MM.1S (cell line): ENCODE data around the gene TDRD5.

Experiments
- DNase-seq: peaks from one replicate; pipeline ENCODE4 v3.0.0-alpha.2; 2015
- H2AFZ ChIP-seq: fragments of 300-600 bp; sonication (generic); 2 replicates; pipeline ENCODE4 v1.6.0; 2016; ENCODE audit warnings: antibody characterized with exemption, low read length
- H3F3A ChIP-seq: fragments of 300-600 bp; sonication (generic); 2 replicates; pipeline ENCODE4 v1.6.1; 2016; ENCODE audit warnings: mild to moderate bottlenecking, antibody characterized with exemption, low read length, moderate library complexity, mixed read lengths; ENCODE audit not compliant: insufficient read depth
- H3K27ac ChIP-seq: fragments of 300-600 bp; sonication (generic); 2 replicates; pipeline ENCODE4 v1.5.1; 2016; ENCODE audit warnings: mild to moderate bottlenecking, low read length
- H3K27me3 ChIP-seq: fragments of 300-600 bp; sonication (generic); replicated peaks from 2 replicates; pipeline ENCODE4 v1.6.0; 2016; ENCODE audit warnings: low read length; ENCODE audit not compliant: insufficient read depth
- H3K36me3 ChIP-seq: fragments of 300-600 bp; sonication (generic); replicated peaks from 2 replicates; pipeline ENCODE4 v1.6.1; 2016; ENCODE audit warnings: mild to moderate bottlenecking, low read length, mixed read lengths; ENCODE audit not compliant: insufficient read depth
- H3K4me1 ChIP-seq: fragments of 300-600 bp; sonication (generic); 2 replicates; pipeline ENCODE4 v1.6.1; 2016; ENCODE audit warnings: low read length, mixed read lengths
- H3K4me2 ChIP-seq: fragments of 300-600 bp; sonication (generic); 2 replicates; pipeline ENCODE4 v1.6.0; 2016; ENCODE audit warnings: low read depth, low read length
- H3K4me3 ChIP-seq: fragments of 300-600 bp; sonication (generic); 2 replicates; pipeline ENCODE4 v1.5.1; 2016; ENCODE audit warnings: low read length, mixed read lengths
- H3K79me2 ChIP-seq: fragments of 300-600 bp; sonication (generic); 2 replicates; pipeline ENCODE4 v1.6.1; 2016; ENCODE audit warnings: mixed run types, low read length, mixed read lengths
- H3K9ac ChIP-seq: fragments of 300-600 bp; sonication (generic); 2 replicates; pipeline ENCODE4 v1.6.1; 2016; ENCODE audit warnings: low read length, mixed read lengths
- H3K9me2 ChIP-seq: fragments of 300-600 bp; sonication (generic); replicated peaks from 2 replicates; pipeline ENCODE4 v1.6.1; 2016; ENCODE audit warnings: mild to moderate bottlenecking, low read length, mixed read lengths; ENCODE audit not compliant: insufficient read depth
- H3K9me3 ChIP-seq: fragments of 300-600 bp; sonication (generic); replicated peaks from 2 replicates; pipeline ENCODE4 v1.6.1; 2016; ENCODE audit warnings: mild to moderate bottlenecking, low read length, mixed read lengths; ENCODE audit not compliant: insufficient read depth
- H4K20me1 ChIP-seq: fragments of 300-600 bp; sonication (generic); 2 replicates; pipeline ENCODE4 v1.6.1; 2016; ENCODE audit warnings: mild to moderate bottlenecking, low read length, moderate library complexity, mixed read lengths; ENCODE audit not compliant: insufficient read depth
- EZH2 ChIP-seq: fragments of 300-600 bp; sonication (generic); optimal IDR thresholded peaks from 2 replicates; pipeline ENCODE3; 2017; ENCODE audit warnings: low read depth, mild to moderate bottlenecking, antibody characterized with exemption, low read length, mixed read lengths
- EZH2phosphoT487 ChIP-seq: fragments of 300-600 bp; sonication (generic); IDR thresholded peaks from 2 replicates; pipeline ENCODE4 v1.6.1; 2018; ENCODE audit warnings: antibody characterized with exemption, low read length
- TF ChIP-seq, protein P1 (sequence below): fragments of 300-600 bp; sonication (generic); IDR thresholded peaks from 2 replicates; pipeline ENCODE4 v1.5.1; 2016; ENCODE audit warnings: antibody characterized with exemption, low read length, mixed read lengths

The TDRD5 gene, protein sequence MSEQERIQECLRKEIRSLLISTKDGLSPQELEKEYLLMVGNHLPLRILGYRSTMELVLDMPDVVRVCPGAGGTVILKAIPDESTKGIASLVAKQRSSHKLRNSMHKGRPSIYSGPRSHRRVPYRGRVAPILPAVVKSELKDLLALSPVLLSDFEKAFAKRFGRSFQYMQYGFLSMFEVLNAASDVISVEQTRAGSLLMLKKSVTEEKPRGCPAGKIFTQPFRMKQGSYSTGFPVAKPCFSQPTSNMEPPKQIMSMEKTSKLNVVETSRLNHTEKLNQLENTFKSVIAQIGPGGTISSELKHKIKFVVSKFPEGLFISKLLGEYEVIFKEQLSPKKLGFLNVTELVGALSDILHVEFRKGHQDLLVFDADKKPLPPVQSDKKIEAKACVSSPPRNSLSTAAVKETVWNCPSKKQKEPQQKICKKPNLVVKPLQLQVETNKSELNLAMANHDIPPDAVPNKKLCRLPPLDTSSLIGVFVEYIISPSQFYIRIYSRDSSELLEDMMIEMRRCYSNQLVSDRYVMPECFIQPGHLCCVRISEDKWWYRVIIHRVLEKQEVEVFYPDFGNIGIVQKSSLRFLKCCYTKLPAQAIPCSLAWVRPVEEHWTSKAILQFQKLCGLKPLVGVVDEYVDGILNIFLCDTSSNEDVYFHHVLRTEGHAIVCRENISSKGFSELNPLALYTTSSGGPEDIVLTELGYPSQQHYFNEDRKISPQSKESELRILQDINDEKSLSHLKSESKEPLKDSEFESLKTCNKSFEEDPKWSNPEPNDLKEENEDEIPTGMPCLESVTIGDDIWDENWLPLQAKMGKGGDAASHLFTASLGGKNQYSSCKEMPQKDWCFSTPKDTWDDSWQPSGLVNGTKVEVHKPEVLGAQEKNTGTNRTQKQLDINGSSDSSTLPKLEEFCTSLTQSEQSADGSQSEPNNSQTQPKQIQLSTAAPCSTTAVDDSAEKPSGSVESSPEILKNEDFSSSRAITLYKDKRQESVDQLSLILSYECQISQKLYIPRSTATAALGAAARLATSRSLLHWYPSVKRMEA

DNA sequence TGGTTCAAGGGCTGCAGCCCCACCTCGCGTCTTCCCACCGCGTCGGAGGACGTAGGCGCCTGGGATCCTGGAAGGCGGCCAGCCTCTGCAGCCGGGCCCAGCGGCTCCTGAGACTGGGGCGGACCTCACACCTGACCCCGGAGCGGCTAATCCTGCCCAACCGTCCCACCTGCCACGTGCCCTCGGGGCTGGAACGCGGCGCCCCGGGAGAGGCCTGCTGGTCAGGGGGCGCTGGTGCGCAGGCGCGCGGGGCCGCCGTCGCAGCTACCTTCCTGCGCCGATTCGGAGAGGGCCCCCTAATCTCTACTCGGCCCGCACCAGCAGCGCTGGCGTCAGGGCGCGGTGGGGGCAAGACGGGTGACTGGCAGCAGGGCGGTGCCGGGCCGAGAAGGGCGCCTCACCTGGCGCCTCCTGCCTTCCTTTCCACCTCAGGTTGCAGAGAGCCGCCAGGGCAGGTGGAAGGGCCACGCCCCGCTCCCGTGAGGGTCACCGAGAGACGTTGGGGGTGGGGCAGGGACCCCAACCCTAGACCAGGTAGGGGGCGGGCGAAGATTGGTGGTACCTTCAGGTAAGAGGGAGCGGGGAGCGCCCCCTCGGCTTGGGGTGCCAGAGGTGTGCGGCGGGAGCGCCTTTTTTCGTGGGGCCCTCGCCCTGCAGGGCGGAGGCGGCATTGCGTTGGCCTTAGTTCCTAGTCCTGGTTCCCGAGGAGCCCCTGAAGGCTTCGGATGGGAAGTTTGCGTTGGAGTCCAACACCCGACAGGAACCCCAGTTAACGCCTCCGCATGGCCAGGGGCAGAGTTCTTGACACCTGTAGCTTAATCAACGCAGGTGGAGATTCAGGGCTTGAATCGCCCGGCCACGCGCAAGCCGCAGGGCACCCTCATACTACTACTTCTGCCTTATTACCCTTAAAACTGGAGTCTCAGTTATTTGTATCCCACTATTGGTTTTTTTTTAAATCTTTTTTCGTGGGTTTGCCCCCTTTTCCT lies at the start of gene TDRD5:
TDRD5 (plus strand) TSS at position 241 of the 989 bp plus-strand sequence. CDS start 784 bp downstream, outside the sequence.
- Histone ChIP-seq H3K9me2 (no peaks in the 10 kb centered on the region), H3K79me2 (no peaks in the 10 kb centered on the region), H4K20me1 (no peaks in the 10 kb centered on the region), H3K4me2 (no peak within 1 kb of the TSS), H3K9ac (no peak within 1 kb of the TSS), H3F3A (no peaks in the 10 kb centered on the region), H3K4me1 (no peaks in the 10 kb centered on the region), H3K9me3 (no peaks in the 10 kb centered on the region), H3K36me3 (no peaks in the 10 kb centered on the region), H3K27ac (no peak within 1 kb of the TSS), H3K4me3 (no peak within 1 kb of the TSS), H2AFZ (no peak within 1 kb of the TSS), H3K27me3 (no peaks in the 10 kb centered on the region; the same call in 1 of the 2 replicates)
- DNase-seq: no peak
- TF ChIP-seq EZH2 (no peak), EZH2phosphoT487 (no peak)
- TF ChIP-seq, protein P1, sequence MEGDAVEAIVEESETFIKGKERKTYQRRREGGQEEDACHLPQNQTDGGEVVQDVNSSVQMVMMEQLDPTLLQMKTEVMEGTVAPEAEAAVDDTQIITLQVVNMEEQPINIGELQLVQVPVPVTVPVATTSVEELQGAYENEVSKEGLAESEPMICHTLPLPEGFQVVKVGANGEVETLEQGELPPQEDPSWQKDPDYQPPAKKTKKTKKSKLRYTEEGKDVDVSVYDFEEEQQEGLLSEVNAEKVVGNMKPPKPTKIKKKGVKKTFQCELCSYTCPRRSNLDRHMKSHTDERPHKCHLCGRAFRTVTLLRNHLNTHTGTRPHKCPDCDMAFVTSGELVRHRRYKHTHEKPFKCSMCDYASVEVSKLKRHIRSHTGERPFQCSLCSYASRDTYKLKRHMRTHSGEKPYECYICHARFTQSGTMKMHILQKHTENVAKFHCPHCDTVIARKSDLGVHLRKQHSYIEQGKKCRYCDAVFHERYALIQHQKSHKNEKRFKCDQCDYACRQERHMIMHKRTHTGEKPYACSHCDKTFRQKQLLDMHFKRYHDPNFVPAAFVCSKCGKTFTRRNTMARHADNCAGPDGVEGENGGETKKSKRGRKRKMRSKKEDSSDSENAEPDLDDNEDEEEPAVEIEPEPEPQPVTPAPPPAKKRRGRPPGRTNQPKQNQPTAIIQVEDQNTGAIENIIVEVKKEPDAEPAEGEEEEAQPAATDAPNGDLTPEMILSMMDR: no peak

DNA sequence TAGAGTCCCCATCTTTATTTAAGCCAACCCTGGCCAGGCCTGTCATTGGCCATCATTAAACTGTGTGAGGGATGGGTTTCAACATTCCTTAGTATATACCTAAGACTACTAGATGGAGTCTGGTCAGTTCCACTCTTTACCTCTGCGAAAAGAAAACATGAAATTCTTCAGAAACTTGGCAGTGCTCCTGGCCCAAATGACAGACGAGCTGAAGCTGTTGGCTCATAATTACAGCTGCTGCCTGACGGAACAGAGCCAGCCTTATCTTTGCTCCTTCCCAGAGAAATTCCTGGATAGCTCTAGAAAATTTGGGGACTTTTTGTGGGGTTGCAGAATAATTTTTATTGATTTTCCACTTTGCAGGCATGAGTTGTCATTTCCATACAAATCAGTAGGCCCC lies 46.3 kb upstream of the TDRD5 start:
- Histone ChIP-seq H3K79me2 (no peaks in the 10 kb centered on the region), H2AFZ (no peak overlapping the region), H3F3A (no peaks in the 10 kb centered on the region), H4K20me1 (no peaks in the 10 kb centered on the region), H3K9me3 (no peaks in the 10 kb centered on the region), H3K4me3 (no peak overlapping the region), H3K4me2 (no peak overlapping the region), H3K27me3 (no peaks in the 10 kb centered on the region), H3K36me3 (no peaks in the 10 kb centered on the region), H3K27ac (no peak overlapping the region), H3K9ac (no peak overlapping the region), H3K4me1 (no peaks in the 10 kb centered on the region), H3K9me2 (no peaks in the 10 kb centered on the region)
- TF ChIP-seq EZH2phosphoT487 (no peak), EZH2 (no peak)
- TF ChIP-seq, protein P1: no peak
- no peak for DNase-seq

DNA sequence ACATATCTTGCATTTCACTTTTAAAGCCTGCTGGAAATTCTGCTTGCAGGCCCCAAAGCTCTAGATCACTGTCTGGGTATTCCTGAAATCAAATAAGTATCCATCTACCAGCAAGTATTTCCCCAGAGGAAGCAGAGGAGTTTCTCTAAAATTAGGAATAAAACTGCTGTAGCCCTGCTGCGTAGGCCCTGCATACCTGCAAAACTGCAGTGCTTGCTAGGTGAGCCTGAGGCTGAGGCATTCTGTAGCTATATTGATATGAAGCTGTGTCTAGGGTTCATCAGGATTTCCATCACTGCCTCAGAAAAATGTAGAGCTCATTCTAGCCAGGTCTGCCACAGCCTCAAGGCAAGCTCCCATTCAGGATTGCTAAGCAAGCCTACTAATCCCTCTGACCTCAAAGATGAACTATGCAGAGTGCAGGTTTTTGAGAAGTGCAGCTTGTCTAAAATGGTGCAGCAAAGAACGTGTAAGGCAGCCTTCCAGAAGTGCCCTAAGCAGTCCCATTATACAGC lies 44.6 kb upstream of the TDRD5 start:
- no peaks in the 10 kb centered on the region for H3K9me3 ChIP-seq
- no peak overlapping the region for H3K4me3 ChIP-seq
- no peaks in the 10 kb centered on the region for H3K9me2 ChIP-seq
- no peaks in the 10 kb centered on the region for H3K79me2 ChIP-seq
- no peaks in the 10 kb centered on the region for H3K36me3 ChIP-seq
- H3K4me2 ChIP-seq: no peak overlapping the region
- TF ChIP-seq, protein P1: no peak
- TF ChIP-seq EZH2phosphoT487: no peak
- TF ChIP-seq EZH2: no peak
- no peaks in the 10 kb centered on the region for H4K20me1 ChIP-seq
- no peak overlapping the region for H3K9ac ChIP-seq
- DNase-seq: no peak
- no peak overlapping the region for H3K27ac ChIP-seq
- no peaks in the 10 kb centered on the region for H3K27me3 ChIP-seq
- H3K4me1 ChIP-seq: no peaks in the 10 kb centered on the region
- no peak overlapping the region for H2AFZ ChIP-seq
- H3F3A ChIP-seq: no peaks in the 10 kb centered on the region
